ENCODE results near the gene GAL3ST2. TPM values are rescaled to one million over a fixed set of nuclear protein-coding genes. Genes with fewer than 3 reads are reported as not detected.
A peak's percentile ranks its signal among the peaks of the same experiment; 100 is the strongest.

GAL3ST2 gene
- total and polyA plus RNA-seq, 3 donors from 2014 or later = 0.54 to 4.3 (median 2.8) TPM

DNA sequence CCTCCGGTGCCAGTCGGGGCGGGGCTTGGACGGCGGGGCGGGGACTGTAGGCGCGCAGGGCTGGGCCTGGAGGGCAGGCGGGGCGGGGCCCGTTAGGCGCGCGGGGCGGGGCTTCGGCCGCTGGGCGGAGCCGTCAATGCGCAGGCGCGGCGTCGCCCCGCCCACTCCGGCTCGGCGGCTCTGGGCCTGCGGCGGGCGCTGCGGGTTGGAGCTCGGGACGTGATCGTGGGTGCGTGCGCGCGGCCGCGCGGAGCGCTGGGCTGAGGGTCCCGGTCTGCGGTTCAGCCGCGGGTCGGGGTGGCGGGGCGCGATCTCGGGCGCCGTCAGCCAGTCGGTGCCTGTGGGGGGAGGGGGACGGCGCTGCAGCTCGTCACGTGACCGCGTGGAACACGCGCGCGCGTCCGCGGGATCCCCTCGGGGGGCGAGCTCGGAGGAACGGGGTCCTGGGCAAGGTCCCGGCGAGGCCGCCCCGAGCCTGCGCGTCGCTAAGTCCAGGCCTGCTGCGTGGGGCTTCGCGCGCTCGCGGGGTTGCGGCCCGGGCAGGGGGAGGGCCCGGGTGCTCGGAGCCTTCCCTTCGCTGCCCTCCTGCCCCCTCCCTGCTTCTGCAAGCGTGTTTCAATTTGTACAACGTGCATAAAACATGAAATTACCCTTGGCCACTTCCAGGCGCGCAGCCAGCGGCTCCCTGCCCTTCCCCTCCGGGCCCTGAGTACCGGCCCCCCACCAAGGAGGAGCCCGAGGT, 42.0 kb upstream of the GAL3ST2 start, which contains the start of gene D2HGDH:
D2HGDH (plus strand) TSS at position 164 of the 742 bp plus-strand sequence. CDS start 595 bp downstream, outside the sequence.
- peak; percentile 96 for DNase-seq
- intact Hi-C loops (cut with DNase I; ENCODE audit: low total_unique reads) = no loop called here
- H3K9me3 ChIP-seq = no peaks in the 10 kb centered on the region
- H3K4me1 ChIP-seq = peaks cover 10% of the 10 kb centered on the region
- H3K36me3 ChIP-seq (ENCODE audit: low read depth, missing control alignments) = no peaks in the 10 kb centered on the region
- H3K27me3 ChIP-seq = no peaks in the 10 kb centered on the region
- 1% methylated on average over 56 of the region's 98 CpGs; no CpG with 5 or more reads in 1 of the 2 donors for WGBS, 2 donors
- TF ChIP-seq, protein P1, sequence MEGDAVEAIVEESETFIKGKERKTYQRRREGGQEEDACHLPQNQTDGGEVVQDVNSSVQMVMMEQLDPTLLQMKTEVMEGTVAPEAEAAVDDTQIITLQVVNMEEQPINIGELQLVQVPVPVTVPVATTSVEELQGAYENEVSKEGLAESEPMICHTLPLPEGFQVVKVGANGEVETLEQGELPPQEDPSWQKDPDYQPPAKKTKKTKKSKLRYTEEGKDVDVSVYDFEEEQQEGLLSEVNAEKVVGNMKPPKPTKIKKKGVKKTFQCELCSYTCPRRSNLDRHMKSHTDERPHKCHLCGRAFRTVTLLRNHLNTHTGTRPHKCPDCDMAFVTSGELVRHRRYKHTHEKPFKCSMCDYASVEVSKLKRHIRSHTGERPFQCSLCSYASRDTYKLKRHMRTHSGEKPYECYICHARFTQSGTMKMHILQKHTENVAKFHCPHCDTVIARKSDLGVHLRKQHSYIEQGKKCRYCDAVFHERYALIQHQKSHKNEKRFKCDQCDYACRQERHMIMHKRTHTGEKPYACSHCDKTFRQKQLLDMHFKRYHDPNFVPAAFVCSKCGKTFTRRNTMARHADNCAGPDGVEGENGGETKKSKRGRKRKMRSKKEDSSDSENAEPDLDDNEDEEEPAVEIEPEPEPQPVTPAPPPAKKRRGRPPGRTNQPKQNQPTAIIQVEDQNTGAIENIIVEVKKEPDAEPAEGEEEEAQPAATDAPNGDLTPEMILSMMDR (IDR thresholded peaks at IDR 0.05) = no peak
- TF ChIP-seq POLR2A (IDR thresholded peaks at IDR 0.05) = peak; percentile 18
- H3K4me3 ChIP-seq = peak within 1 kb of the TSS; percentile 84 to 89
- peak within 1 kb of the TSS; percentile 73 to 91 for H3K27ac ChIP-seq

DNA sequence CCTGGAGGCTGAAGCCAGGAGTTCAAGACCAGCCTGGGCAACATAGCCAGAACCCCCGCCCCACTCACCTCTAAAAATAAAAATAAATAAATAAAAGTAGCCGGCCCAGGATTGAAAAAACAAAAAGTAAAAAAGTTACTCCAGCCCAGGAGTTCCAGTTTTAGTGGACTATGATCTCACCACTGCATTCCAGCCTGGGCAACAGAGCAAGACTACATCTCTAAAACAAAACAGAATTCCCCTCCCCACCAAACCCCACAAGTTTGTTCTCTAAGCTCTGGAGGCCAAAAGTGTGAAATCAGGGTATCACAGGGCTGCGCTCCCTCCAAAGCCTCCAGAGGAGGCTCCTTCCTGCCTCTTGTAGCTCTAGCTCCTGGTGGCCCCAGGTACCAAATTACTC, 40.5 kb upstream of the GAL3ST2 start:
- 63 to 67% methylated on average over 3 of the region's 3 CpGs for WGBS, 2 donors
- Histone ChIP-seq H3K36me3 (ENCODE audit: low read depth, missing control alignments) (no peaks in the 10 kb centered on the region), H3K27me3 (no peaks in the 10 kb centered on the region), H3K4me1 (peaks cover 10% of the 10 kb centered on the region), H3K4me3 (peak overlapping the region in 1 of 2 donors; percentile 89), H3K27ac (no peak overlapping the region), H3K9me3 (no peaks in the 10 kb centered on the region)
- no peak for TF ChIP-seq POLR2A (IDR thresholded peaks at IDR 0.05)
- TF ChIP-seq, protein P1 (IDR thresholded peaks at IDR 0.05) = no peak
- DNase-seq = no peak
- intact Hi-C loops (cut with DNase I; ENCODE audit: low total_unique reads) = no loop called here

DNA sequence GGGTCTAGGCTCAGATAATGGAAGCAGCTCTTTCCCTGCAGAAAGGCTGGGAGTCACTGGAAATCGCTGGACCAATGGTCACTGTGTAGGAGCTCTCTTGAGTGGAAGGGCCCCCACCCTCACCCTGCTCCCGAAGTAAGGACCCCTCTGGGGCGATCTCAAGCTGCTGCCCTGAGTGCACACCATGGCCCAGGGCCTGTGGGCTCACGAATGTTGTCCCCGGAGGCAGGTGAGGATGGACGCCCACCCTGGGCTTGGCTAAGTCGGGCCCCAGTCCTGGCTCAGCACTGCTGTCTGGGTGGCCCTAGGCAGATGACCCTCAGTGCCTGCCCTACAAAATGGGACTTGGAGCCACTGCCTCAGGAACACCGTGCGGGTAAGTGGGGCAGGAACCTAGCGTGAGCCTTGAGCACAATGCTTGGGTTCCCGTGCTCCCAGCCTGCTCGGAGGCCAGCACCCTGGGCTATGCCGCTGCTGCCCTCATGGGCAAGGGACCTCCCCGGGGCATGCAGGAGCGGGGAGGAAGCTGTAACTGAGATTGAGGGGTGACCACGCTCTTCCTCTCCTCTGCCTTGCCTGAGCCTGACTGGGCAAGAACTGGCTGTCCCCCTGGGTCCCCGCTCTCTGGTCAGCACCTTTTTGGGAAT, 38.5 kb upstream of the GAL3ST2 start:
- no peak overlapping the region for H3K27ac ChIP-seq
- no peaks in the 10 kb centered on the region for H3K36me3 ChIP-seq (ENCODE audit: low read depth, missing control alignments)
- no peaks in the 10 kb centered on the region for H3K27me3 ChIP-seq
- DNase-seq = no peak
- 87 to 89% methylated on average over 6 to 14 of the region's 17 CpGs for WGBS, 2 donors
- H3K4me1 ChIP-seq = peaks cover 10% of the 10 kb centered on the region
- H3K9me3 ChIP-seq = no peaks in the 10 kb centered on the region
- intact Hi-C loops (cut with DNase I; ENCODE audit: low total_unique reads) = no loop called here
- TF ChIP-seq POLR2A (IDR thresholded peaks at IDR 0.05) = no peak
- TF ChIP-seq, protein P1 (IDR thresholded peaks at IDR 0.05) = no peak
- no peak overlapping the region for H3K4me3 ChIP-seq

DNA sequence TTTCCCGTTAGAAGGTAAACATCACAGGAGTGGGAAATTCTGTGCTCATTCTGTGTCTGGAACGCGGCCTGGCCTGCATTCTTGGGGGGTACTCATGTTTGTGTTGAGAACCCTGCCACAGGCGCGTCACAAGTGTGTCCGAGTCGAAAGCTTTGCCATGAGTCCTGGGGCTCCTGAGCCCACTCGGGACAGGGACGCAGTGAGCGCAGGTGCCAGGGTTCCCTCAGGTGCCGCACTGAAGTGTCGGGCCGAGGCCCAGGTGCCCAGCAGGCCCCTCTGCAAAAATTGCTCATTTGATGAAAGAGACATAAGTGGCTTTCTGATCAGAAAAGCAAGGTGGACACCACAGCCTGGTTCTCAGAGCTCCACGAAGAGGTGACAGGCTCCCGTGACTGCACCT, 37.4 kb upstream of the GAL3ST2 start:
- Histone ChIP-seq H3K9me3 (no peaks in the 10 kb centered on the region), H3K36me3 (ENCODE audit: low read depth, missing control alignments) (no peaks in the 10 kb centered on the region), H3K27ac (no peak overlapping the region), H3K4me3 (no peak overlapping the region), H3K27me3 (no peaks in the 10 kb centered on the region), H3K4me1 (peaks cover 5% of the 10 kb centered on the region)
- no peak for DNase-seq
- intact Hi-C loops (cut with DNase I; ENCODE audit: low total_unique reads) = no loop called here
- TF ChIP-seq, protein P1 (IDR thresholded peaks at IDR 0.05) = no peak
- no peak for TF ChIP-seq POLR2A (IDR thresholded peaks at IDR 0.05)
- 91 to 95% methylated on average over 7 to 15 of the region's 15 CpGs for WGBS, 2 donors
